NCI-H1105 treated with DMSO at 0.1 percent for 48 hours (cell line): Measurements from ENCODE around the gene RHOXF2.

ENCODE experiments used
- DNase-seq: peaks from one replicate; lab custom pipeline; 2025; lab: John Stamatoyannopoulos, UW

The RHOXF2 gene

GRCh38 chrX:120200851-120201250 lies 42.4 kb downstream of the RHOXF2 start:
- no peak for DNase-seq

- DNase-seq = no peak
These were observed 47.7 kb downstream of the RHOXF2 start for GRCh38 chrX:120205816-120206753.

DNA sequence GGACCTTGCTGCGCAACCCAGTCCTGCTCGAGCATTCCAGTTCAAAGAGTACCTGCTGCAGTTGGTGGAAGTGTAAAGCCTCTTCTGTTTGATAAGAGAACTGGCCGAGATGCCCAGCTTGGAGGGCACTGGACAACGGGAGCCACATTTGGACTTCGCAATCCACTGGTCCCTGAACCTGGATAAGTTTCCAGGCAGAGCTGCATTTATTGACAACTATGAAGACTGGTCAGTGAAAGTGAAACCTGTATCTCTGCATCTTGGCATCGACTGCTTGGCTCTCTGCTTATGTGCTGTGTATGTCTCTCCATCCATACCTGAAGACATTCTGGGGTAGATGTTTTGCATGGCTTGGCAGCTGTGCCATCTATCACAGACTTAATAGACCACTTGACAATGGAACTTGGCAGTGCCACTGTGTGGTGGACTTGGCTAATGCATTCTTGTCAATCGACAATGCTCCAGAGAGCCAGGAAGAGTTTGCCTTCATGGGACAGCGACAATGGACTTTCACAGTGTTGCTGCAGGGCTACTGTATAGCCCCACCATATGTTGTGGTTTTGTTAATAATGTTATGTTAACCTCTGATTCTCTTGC lies 48.7 kb downstream of the RHOXF2 start:
- peak; percentile 39 for DNase-seq

GRCh38 chrX:120213438-120214265 lies 55.2 kb downstream of the RHOXF2 start:
- DNase-seq = peak; percentile 46
